Spinal cord (tissue), 10 donors: ENCODE results near the gene SERPINA6. TPM values are rescaled to one million over a fixed set of nuclear protein-coding genes. Genes with fewer than 3 reads are reported as not detected.
"Not testable (repeated sequence)": the region's sequence is repeated elsewhere in the genome, so short reads cannot be mapped to it uniquely, and the experiment has no call there.

Experiments
- DNase-seq, 6 donors: peaks; one replicate each; pipeline versions ENCODE4 v3.0.0 to v3.0.0-alpha.2; 2013 to 2015; ENCODE audit warnings: low spot score in 6 of 6, low read depth in 4 of 6
- H3K27ac ChIP-seq: one replicate; pipeline ENCODE4 v1.5.1; 2013; ENCODE audit warnings: low read depth, low read length, control low read depth
- H3K27me3 ChIP-seq: one replicate; pipeline ENCODE4 v1.6.1; 2013; ENCODE audit warnings: low read length; ENCODE audit not compliant: control insufficient read depth, insufficient read depth
- H3K36me3 ChIP-seq: one replicate; pipeline ENCODE4 v1.6.1; 2013; ENCODE audit warnings: low read length; ENCODE audit not compliant: control insufficient read depth, insufficient read depth
- H3K4me1 ChIP-seq: one replicate; pipeline ENCODE4 v1.6.1; 2013; ENCODE audit warnings: low read length; ENCODE audit not compliant: control insufficient read depth, insufficient read depth
- H3K4me3 ChIP-seq: one replicate; pipeline ENCODE4 v1.5.1; 2013; ENCODE audit warnings: low read depth, low read length, control low read depth
- H3K9me3 ChIP-seq: one replicate; pipeline ENCODE4 v1.6.1; 2013; ENCODE audit warnings: low read length; ENCODE audit not compliant: control insufficient read depth, insufficient read depth
- WGBS: methylation state at CpG from one replicate; pipeline ENCODE4 v1.1.5; 2013; ENCODE audit warnings: missing lambda C conversion rate; ENCODE audit not compliant: insufficient coverage; 5-methylcytosine and 5-hydroxymethylcytosine counted together
- long read RNA-seq, 4 donors: transcript quantifications; one replicate each; lab custom pipeline, GENCODE V29; 2026
- polyA plus RNA-seq, 2 donors: library from polyadenylated mRNA; unstranded; fragments of 120-200 nt; gene quantifications; one replicate each; pipeline ENCODE4 v1.2.1, GENCODE V29; 2013; ENCODE audit not compliant: insufficient read length in 2 of 2
- total RNA-seq, 2 donors: library from RNA; depleted of rRNA in 1 of 2; stranded (reverse); fragments of 120-200 nt in 1 of 2; fragments of >200 nt in 1 of 2; gene quantifications; one replicate each; pipeline versions ENCODE4 v1.2.3 to v1.2.4, GENCODE V29; 2013 to 2014
- donor health status: healthy.

SERPINA6 gene
- under 1 TPM in 1 of 2 donors, not detected in 1; 0.06 TPM for total RNA-seq
- polyA plus RNA-seq, result not detected
- long read RNA-seq, donor 1, result 0 reads
- long read RNA-seq, donor 2, result 0 reads
- long read RNA-seq, donor 3, result 0 reads
- long read RNA-seq, donor 4, result 0 reads

- H3K4me1 ChIP-seq, result no peaks in the 10 kb centered on the region
- no peak for DNase-seq
- H3K27ac ChIP-seq, result no peak within 1 kb of the TSS
- WGBS, result 66% methylated on average over 11 of the region's 15 CpGs
- H3K4me3 ChIP-seq, result no peak within 1 kb of the TSS
- no peaks in the 10 kb centered on the region for H3K36me3 ChIP-seq
- no peaks in the 10 kb centered on the region for H3K27me3 ChIP-seq
- no peaks in the 10 kb centered on the region for H3K9me3 ChIP-seq
These were observed at the start of gene SERPINA6 for GRCh38 chr14:94322648-94323570. Gene SERPINA6 (minus strand): TSS chr14:94323336. CDS start chr14:94314648, 8,688 bp downstream.

DNA sequence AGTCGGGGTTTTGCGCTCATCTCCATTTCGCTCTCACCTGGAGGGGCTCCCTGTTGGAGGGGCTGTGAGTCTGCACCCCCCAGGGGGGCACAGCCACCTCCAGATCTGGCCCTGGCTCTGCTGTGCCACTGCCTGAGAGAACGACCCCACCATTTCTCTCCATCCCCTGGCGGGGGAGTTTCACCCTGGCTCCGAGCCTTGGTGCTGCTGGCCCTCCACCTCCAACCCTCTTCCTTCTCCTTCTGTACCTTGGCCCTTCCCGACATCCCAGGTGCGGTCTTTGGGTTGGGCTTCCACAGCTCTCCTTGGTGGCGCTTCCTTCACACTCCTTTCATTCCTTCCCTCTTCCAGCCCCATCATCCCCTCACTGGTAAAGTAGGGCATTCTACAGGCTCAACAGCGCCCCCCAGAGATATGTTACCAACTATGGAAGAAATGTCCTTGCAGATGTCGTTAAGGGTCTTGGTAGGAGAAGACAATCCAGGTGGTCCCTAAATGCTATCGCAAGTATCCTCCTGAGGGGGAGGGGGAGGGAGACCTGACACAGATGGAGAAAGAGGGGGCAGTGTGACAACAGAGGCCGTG lies 49.0 kb upstream of the SERPINA6 start:
- H3K36me3 ChIP-seq, result no peaks in the 10 kb centered on the region
- no peaks in the 10 kb centered on the region for H3K9me3 ChIP-seq
- 93% methylated on average over 11 of the region's 13 CpGs for WGBS
- H3K27ac ChIP-seq, result no peak overlapping the region
- DNase-seq, result no peak
- H3K4me1 ChIP-seq, result peaks cover 5% of the 10 kb centered on the region
- H3K4me3 ChIP-seq, result no peak overlapping the region
- no peaks in the 10 kb centered on the region for H3K27me3 ChIP-seq

DNA sequence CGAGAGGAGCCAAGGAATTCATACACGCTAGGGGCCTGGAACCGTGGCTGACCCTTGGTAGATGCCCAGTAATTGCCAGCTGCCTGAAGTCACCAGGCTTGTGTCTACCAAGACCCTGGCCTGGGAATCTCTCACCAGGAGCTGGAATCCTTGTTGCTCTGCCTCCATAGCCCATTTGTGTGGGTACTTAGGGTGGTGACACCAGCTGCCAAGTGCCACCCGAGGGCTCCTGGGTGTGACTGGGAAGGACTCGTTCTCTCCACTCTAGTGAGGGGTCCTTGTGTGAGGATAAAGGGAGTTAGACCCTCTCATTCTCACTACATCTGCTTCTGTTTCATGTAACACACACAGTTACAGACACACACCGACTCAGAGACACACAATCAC lies 47.4 kb upstream of the SERPINA6 start:
- no peak overlapping the region for H3K27ac ChIP-seq
- H3K27me3 ChIP-seq, result no peaks in the 10 kb centered on the region
- peaks cover 4% of the 10 kb centered on the region for H3K4me1 ChIP-seq
- WGBS, result 85% methylated on average over 1 of the region's 6 CpGs
- no peaks in the 10 kb centered on the region for H3K36me3 ChIP-seq
- H3K9me3 ChIP-seq, result no peaks in the 10 kb centered on the region
- DNase-seq, result no peak
- no peak overlapping the region for H3K4me3 ChIP-seq

DNA sequence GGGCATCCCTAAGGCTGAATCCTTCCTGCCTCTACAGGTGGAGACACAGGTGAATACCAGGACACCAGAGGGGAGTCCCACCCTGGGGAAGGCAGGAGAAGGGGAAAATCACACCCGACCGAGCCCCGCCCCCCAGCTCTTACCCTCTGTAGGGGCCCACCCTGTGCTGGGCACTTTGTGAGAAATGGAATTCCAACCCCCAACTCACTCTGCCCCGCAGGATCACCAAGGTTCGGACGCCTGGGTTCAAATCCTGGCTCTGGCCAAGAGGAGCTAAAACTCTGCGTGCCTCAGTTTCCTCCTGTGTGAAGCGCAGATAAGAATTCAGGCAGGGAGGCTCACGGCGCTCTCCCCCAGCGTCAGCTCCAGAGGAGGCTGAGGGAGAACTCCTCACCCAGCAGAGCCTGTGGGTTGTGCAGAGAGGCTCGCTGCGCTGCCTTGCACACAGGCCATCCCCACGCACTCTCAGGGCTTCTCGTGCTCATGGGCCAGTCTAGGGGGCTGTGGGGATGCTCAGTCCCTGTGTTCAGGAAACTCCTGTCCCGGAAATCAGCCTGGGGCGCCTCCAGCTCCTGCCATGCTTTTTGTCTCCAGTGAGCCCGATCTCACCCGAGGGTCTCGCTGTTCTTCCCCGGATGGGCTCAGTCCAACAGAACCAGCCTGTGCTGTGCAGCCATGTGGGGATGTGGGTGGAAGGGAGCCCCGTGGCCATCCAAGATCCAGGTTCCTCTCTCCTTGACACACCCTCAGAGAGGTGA lies 46.8 kb upstream of the SERPINA6 start:
- H3K27me3 ChIP-seq, H3K4me3 ChIP-seq, H3K27ac ChIP-seq, DNase-seq, H3K9me3 ChIP-seq, H3K36me3 ChIP-seq, H3K4me1 ChIP-seq: not testable (repeated sequence)
- 75% methylated on average over 2 of the region's 22 CpGs for WGBS

DNA sequence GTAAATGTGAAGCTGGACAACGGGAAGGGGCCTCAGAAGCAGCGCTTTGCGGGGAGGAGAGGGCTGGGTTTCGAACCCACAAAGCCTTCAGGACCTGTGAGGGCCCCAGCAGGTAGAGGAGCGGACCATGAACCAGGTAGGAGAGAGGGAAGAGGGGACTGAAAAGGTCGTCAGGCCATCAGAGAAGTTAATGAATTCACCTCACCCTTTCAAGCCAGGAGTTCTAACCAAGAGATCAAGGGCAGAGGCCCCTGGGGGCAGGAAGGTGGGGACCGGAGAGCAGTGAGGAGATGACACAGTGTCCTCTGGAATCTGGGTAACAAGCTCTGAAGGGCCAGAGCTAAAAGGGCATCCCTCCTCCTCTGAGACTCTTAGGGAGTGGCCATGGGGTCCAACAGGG lies 45.8 kb upstream of the SERPINA6 start:
- no peaks in the 10 kb centered on the region for H3K9me3 ChIP-seq
- H3K4me3 ChIP-seq, result no peak overlapping the region
- H3K27ac ChIP-seq, result no peak overlapping the region
- no peak for DNase-seq
- no peaks in the 10 kb centered on the region for H3K36me3 ChIP-seq
- 95% methylated on average over 6 of the region's 7 CpGs for WGBS
- no peaks in the 10 kb centered on the region for H3K27me3 ChIP-seq
- H3K4me1 ChIP-seq, result no peaks in the 10 kb centered on the region

GRCh38 chr14:94368243-94368590 lies 45.1 kb upstream of the SERPINA6 start:
- H3K4me1 ChIP-seq, result no peaks in the 10 kb centered on the region
- no peaks in the 10 kb centered on the region for H3K36me3 ChIP-seq
- no peak overlapping the region for H3K27ac ChIP-seq
- H3K9me3 ChIP-seq, result no peaks in the 10 kb centered on the region
- 94% methylated on average over 3 of the region's 3 CpGs for WGBS
- no peaks in the 10 kb centered on the region for H3K27me3 ChIP-seq
- H3K4me3 ChIP-seq, result no peak overlapping the region
- no peak for DNase-seq

- H3K4me3 ChIP-seq, result no peak overlapping the region
- 84% methylated on average over 7 of the region's 12 CpGs for WGBS
- no peaks in the 10 kb centered on the region for H3K36me3 ChIP-seq
- no peaks in the 10 kb centered on the region for H3K9me3 ChIP-seq
- no peaks in the 10 kb centered on the region for H3K27me3 ChIP-seq
- no peaks in the 10 kb centered on the region for H3K4me1 ChIP-seq
- H3K27ac ChIP-seq, result no peak overlapping the region
- no peak for DNase-seq
These were observed 44.5 kb upstream of the SERPINA6 start for GRCh38 chr14:94367347-94368242.

- DNase-seq, result no peak
These were observed 43.2 kb upstream of the SERPINA6 start, which contains the start of gene SERPINA2 for GRCh38 chr14:94366146-94366915. Gene SERPINA2 (minus strand): TSS chr14:94366698.

More at GRCh38 chr14:94366146-94366915, 43.2 kb upstream of the SERPINA6 start, which contains the start of gene SERPINA2:
- no peaks in the 10 kb centered on the region for H3K4me1 ChIP-seq
- no peaks in the 10 kb centered on the region for H3K36me3 ChIP-seq
- WGBS, result 94% methylated on average over 12 of the region's 14 CpGs
- no peak within 1 kb of the TSS for H3K27ac ChIP-seq
- H3K4me3 ChIP-seq, result no peak within 1 kb of the TSS
- no peaks in the 10 kb centered on the region for H3K9me3 ChIP-seq
- H3K27me3 ChIP-seq, result no peaks in the 10 kb centered on the region
